GM18909 (cell line): ENCODE data around the gene CERS1.

Source experiments
- ATAC-seq: cut with Tn5 transposase; IDR thresholded peaks from one replicate; pipeline ENCODE4 v1.9.1; 2021; ENCODE audit warnings: mild to moderate bottlenecking; ENCODE audit not compliant: unreplicated experiment, poor library complexity

CERS1 gene

DNA sequence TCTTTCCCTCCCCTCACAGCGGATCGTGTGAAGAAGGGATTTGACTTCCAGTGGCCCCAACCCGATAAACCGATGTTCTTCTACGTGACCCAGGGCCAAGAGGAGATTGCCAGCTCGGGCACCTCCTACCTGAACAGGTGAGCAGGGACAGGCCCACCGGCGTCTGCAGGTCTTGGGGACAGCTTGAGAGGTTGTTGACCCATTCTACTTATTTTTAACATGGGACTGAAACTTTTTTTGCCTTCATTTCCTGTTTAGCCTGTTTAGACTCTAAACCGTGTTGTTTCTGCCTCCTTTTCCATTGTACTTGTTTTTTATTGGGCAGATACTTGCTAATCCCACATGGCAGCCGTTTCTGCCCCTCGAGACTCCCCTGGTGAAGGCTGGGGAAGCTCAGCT, 35.7 kb downstream of the CERS1 start:
- no peak for ATAC-seq

DNA sequence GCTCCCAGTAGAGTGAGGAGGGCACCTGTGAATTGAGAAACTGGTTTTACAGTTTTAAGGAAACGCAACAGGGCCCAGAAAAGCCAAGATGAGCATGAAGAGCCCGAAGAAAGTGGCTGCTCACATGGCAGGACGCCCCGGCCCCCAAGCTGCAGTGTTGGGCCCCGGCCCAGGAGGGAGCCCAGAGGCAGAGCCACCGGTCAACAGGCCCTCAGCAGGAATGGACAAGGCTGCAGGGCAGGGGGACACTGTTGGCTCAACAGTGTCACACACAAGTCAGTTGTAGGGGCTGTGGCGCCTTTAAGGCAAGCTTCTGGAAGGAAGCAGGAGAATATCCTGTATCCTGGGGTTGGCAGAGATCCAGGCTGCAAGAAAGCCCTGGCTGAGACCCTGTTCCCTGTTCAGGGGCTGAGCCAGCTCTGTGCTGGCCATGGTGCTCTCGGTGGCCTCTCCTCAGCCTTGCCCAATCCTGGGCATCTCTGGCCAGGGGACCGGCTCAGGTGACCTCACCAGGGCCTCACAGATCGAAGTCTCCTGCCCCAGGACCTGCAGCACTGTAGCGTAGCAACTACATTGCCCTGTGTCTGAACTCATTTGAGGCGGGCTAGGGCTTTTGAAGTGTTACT, 36.2 kb downstream of the CERS1 start:
- no peak for ATAC-seq

DNA sequence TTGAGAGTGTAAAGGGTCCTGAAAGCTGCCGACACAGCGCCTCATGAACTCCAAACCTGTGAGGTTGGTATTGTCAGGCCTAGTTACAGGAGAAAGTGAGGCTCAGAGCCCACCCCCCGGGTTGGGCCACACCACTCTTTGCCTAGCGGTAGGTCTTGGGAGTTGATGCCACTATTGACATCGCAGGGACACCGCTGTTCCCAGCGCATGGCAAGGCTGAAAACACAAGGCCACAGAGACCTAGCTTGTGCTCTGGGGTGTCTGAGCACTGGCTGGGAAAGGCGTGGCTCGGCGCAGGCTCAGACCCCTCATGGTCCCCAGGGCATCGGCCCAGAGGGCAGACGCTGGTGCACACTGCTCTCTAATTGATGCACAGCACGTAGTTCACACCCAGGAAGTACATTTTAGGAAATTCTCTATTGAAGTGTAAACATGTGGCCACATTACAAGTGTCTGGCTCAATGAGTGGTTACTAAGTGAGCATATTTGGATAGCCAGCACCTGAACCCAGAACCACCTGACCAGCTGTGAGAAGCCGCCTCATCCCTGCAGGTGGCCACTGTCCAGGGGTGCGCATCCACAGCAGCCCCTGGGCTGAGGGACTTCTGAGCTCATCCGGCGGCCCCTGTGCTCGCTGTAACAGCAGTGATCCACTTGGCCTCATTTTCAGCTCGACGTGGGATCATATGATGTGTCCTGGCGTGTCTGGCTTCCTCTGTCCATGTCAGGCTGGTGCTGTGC, 36.9 kb downstream of the CERS1 start:
- no peak for ATAC-seq

DNA sequence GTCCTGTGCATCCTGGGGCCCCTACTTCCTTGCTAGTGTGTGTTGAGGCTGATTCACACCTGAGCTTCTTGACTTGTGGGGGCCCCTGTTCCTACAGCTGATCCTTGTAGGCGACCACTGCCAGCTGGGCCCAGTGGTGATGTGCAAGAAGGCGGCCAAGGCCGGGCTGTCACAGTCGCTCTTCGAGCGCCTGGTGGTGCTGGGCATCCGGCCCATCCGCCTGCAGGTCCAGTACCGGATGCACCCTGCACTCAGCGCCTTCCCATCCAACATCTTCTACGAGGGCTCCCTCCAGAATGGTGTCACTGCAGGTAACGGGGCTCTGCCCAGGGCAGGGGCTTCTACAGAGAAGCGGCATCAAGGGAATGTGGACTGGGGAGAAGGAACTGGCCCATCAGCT, 38.7 kb downstream of the CERS1 start:
- ATAC-seq: no peak

DNA sequence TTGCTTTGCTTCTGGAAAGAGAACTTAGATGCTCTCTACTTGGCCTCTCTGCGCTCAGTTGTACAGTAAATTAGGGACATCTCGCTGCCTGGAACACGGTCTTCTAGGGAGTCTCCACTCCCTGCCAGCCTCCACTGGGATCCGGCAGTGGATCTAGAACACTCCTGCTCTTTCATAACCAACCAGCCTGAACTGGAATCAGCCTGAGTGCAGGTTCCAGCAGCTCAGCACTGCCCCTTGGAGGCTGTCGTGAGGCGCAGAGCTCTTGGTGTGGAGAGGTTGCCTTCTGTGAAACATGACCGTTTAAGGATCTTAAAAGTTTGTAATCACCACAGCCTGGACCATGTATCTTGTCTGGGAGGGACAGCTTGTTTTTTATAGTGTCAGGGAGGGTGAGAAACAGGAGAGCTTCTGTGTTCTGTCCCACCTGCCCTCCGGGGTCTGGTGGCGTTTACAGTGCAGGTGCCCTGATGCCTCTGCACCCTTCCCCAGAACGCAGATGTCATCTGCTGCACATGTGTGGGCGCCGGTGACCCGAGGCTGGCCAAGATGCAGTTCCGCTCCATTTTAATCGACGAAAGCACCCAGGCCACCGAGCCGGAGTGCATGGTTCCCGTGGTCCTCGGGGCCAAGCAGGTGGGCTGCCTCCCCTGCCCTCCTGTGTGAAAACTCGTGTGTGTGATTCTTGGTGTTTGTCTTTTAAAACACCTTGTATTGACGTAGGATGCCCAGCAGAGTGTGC, 39.4 kb downstream of the CERS1 start:
- no peak for ATAC-seq

DNA sequence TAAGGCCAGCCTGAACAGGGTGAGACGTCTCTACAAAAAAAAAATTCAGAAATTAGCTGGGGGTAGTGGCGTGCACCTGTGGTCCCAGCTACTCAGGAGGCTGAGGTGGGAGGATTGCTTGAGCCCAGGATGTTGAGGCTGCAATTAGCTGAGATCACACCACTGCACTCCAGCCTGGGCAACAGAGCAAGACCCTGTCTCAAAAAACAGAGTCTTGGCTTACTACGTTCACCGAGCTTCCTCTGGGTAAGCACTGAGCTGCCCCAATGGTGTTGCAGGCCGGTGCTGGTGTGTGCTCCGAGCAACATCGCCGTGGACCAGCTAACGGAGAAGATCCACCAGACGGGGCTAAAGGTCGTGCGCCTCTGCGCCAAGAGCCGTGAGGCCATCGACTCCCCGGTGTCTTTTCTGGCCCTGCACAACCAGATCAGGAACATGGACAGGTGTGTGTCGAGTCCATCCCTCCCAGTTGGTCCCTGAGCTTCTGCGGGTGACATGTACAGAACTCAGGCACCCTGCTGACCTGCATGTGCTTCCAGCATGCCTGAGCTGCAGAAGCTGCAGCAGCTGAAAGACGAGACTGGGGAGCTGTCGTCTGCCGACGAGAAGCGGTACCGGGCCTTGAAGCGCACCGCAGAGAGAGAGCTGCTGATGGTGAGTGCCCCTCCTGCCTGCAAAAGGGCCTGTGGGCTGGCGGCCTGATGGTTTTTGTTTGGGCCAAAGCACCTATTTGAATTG, 40.1 kb downstream of the CERS1 start:
- ATAC-seq: no peak

DNA sequence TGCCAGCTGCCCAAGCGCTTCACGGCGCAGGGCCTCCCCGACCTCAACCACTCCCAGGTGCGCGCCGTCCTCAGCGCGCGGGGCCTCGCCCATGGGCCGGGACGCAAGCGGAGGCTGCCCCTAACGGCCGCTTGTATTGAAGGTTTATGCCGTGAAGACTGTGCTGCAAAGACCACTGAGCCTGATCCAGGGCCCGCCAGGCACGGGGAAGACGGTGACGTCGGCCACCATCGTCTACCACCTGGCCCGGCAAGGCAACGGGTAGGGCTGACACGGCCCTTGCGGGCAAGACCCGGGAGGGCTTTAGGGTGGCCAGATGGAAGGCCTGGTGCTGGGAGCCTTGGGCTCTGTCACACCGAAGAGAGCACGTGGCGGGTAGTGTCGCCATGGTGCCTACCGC, 41.0 kb downstream of the CERS1 start:
- no peak for ATAC-seq

DNA sequence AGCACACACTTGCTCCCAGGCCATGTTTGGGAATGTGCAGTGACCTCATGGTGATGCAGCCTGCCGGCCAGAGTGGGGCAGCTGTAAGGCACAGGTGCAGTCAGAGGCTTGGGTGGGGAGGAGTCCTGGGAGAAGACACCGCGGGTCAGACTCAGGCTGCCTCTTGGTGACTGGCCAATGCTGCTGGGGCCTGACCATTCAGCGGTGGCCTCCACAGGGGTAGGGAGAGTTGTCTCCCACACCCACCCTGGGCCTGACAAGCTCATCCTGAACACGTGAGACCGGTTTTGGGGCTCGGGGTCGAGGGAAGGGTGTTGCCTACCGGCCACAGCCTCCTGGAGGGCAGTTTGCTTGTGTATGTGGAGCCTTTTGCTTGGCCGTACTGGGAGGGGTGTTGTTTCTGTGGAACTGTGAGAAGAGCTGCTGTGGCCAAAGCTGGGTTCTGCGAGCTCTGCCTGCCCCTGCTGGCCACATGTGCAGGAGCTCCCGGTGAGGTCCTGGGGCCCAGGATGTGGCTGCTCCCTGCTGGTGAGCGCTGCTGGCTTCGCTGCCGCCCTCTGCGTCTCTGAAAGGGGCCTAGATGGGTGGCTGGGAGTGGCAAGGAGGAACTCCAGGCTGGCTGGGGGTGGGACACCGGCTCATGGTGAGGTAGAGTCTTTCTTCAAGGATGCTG, 42.1 kb downstream of the CERS1 start:
- ATAC-seq: no peak

DNA sequence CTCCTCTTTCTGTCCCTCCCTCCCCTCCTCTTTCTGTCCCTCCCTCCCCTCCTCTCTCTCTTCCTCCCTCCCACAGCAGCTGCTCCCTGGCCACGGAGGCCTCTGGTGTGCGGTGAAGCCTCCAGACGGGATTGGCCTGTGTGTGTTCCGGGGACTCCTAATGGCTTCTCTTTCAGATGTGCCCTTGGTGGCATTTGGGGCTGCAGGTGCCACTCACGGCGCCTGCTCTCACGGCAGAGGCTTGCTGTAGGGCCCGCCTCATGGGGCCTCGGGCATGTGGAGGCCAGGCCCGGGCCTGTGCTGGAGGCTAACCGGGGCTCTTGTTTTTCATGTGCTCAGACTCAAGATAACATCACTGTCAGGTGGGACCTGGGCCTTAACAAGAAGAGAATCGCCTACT, 43.3 kb downstream of the CERS1 start:
- ATAC-seq: no peak

DNA sequence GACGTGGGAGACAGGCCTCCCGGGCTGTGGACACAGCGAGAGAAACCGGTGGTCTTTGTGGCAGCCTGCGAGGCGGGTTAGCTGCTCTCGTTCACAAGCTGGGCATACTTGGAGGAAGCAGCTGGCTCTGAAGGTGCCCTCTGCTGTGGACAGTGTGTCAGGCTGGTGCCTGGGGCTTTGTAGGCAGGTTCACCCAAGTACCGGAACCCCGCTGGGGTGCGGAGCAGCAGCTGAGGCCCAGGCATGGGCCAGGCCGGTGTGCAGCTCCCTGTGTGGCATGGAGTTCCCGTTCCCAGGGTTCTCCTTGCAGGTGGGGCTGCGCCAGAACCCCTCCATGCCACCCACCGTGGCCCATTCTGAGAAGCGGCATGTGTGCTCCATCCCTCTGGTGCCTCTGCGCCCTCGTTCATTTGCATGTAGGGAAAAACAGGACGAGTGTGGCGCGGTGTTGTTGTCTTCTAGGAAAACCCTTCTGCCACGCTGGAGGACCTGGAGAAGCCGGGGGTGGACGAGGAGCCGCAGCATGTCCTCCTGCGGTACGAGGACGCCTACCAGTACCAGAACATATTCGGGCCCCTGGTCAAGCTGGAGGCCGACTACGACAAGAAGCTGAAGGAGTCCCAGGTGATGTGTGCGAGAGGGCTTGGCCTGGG, 44.2 kb downstream of the CERS1 start:
- ATAC-seq: no peak

DNA sequence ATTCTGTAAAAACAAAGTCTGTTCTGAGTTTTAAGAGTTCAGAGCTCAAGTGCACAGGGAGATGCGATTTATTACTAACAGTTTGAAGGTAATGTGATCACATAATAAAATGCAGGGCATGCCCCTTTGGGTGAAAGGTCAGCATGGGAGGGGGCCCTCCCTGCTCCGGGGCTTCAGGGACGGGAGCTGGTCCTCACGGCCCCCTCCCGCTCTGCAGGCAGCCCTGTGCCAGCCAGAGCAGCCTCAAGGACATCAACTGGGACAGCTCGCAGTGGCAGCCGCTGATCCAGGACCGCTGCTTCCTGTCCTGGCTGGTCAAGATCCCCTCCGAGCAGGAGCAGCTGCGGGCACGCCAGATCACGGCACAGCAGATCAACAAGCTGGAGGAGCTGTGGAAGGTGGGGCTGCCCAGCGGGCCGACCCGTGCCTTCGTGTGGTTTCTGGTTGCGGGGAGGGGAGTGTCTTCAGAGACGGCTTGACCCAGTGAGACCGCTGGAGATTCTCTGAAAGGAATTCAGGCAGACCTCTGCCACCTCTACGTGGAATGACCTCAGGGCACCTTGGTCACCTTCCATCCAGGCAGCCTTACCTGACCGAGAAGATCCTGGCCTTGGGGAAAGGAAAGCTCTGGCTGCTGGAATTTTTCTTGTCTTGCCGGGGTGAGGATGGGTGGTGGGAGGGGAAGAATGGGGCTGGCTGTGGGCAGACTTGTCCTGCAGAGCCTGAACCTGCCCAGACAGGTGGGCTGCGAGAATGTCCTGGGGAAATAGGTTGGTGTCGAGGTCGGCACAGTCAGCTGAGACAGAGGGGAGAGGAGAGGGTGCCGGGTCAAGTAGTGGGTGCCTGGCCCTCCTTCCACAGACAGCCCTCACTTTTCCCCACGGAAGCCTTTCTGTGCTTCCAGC, 45.2 kb downstream of the CERS1 start:
- no peak for ATAC-seq

DNA sequence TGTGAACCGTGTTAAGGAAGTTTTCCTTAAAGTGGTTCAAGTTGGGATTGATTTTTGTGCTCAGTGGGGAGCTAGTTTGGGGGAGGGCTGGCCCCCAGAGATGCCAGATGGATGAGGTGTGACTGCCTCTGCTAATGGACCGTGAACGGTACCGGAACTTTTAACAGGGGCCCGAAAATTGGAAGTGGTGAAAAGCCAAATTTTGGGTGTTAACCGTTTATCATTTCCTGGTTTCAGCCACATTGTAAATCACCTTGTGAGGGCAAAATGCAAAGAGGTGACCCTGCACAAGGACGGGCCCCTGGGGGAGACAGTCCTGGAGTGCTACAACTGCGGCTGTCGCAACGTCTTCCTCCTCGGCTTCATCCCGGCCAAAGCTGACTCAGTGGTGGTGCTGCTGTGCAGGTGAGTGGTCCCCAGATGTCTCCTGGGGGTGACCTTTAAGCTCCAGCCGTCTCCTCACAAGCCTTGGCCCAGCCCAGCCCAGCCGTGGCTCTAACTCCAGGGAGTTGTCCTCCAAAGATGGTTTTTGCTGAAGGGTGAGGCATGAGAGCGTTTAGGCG, 46.0 kb downstream of the CERS1 start:
- ATAC-seq: no peak

DNA sequence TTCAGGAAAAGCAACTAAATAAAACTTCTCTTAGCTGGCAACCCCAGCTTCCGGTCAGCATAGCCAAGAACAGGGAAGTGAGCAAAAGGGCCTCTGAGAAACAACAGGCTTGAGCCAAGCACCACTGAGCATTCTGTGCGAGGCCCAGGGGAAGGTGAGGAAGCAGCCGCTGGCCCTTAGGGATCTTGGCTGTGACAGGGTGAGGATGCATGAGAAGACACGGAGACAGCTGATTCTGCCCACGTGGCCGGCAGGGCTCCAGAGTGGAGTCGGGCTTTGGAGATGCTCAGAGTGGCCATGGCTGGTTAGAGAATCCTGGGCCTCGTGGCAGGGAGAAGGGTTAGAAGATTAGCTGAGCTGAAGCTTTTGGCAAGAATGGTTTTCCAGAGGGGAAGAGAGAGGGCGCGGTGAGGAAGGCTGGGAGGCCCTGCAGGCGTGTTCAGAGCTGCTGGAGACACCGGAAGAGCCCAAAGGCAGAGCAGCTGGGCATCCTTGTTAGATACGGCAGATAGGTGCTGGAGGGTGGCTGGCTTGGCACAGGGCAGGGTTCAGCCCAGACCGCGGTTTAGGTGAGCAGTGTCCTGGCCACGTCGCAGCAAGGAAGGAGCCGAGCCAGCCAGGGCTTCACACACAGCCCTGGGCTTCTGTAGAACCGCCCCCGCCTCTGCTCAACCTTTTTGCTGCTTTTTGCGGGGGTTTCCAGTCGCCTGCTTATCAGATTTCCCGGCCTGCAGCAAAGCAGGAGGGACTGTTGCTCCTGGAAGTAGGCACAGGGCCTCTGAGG, 46.9 kb downstream of the CERS1 start:
- no peak for ATAC-seq

DNA sequence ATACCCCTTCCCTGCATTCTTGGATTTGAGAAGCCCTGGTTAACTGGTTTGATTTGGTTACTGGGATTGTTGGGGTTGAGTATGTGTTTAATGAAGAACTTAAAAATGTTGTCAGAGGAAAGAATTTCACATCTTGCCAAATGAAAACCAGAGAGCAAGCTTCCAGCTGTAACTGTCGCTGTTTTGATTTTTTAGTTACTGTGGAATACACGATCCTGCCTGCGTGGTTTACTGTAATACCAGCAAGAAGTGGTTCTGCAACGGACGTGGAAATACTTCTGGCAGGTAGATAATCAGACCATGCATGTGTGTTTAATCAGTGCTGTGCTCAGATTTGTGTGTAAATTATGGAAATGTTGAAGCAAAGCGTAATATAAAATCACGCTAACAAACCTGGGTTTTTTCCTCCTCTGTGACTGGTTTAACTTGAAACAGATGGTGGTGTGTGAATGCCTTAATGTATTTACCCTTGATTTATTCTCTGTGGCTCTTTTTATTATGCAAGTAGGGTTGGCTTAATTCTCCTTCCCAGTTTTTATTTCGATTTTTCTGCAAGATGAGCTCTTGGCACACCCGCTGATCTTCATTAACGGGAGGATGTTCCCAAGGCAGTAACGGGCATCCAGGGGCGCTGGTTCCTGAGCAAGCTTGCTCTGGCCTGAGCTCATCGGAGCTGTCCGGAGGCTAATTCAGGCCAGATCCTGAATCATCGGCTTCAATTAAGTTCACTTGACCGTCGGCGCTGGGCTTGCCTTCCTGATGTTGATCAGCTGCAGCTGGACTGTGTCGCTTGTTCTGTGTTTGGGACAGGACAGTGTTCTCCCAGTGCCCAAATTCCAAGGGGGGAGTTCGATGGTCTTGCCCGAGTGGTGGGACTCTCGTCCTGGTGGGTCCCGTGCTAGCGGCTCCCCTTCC, 48.2 kb downstream of the CERS1 start:
- ATAC-seq: no peak

DNA sequence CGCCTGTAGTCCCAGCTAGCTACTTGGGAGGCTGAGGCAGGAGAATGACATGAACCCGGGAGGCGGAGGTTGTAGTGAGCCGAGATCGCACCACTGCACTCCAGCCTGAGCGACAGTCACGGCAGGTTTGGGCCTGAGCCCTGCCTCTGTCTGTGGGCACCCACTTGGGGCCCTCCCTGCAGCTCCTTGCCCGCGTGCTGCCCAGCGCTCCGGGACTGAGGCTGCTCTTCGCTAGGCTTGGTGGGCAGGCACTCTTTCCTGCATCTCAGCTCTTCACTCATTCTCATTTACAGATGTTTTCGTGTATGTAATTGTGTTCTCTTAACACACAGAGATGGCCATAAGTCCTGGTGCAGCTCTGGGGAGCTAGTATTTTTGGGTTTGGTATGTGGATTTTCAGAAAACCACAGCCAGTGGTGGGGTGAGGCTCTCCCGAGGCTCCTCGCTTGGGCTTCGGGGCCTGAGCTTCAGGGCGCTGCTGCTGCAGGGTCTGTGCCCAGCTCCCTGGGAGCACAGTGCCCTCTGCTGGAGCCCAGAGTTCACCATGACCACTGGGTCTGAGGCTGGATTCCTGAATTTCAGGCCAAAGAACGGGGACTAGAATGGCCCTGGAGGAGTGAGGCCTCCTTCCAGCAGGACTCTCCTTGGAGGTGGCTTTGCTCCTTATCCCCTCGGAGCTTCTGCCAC, 49.0 kb downstream of the CERS1 start:
- peak; percentile 51 for ATAC-seq

DNA sequence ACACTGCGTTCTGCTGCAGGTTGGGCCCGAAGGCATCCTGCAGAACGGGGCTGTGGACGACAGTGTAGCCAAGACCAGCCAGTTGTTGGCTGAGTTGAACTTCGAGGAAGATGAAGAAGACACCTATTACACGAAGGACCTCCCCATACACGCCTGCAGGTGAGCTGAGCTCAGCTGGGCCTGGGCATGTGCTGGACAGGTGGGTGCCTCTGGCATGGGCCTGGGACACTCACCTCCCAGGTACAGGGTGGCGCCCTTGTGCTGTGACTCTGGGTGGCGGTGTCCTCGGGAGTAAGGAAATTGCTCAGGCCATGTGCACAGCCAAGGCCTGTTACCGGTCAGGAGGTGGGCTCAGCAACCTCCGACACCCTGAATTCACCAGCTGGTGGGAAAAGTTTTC, 50.0 kb downstream of the CERS1 start:
- no peak for ATAC-seq
